NCI-H526 (cell line): Measurements from ENCODE around the gene CD300LB.
"Not testable (repeated sequence)": the region's sequence is repeated elsewhere in the genome, so short reads cannot be mapped to it uniquely, and the experiment has no call there.

Experiments used
- DNase-seq, 2 experiments: peaks; one replicate each; lab custom pipeline; 2025; lab: John Stamatoyannopoulos, UW

The CD300LB gene

DNA sequence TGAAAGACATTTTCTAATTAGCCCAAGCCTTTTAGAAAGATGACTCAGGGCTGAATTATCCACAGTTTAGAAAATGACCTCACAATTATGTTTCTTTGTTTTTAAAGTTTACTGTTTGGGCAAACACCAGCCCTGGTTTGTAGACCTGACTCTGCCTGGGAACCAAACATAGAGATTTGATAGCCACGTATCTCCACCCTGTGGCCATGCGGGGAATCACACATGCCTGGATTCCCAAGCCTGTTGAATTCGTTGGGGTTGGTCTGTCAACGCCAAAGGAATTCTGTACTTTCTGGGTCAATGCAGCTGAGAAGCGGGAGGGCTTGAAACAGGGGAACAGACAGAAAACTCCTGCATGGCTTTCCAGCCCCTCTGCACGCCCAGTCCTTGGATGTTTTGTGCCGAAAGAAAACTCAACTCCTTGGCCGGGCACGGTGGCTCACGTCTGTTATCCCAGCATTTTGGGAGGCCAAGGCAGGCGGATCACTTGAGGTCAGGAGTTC is 37.9 kb downstream of the CD300LB start:
- DNase-seq: peak; percentile 30 to 84

- DNase-seq: no peak
Measured at GRCh38 chr17:74491626-74492025, 39.6 kb downstream of the CD300LB start.

- no peak for DNase-seq
Measured at GRCh38 chr17:74490716-74491115, 40.6 kb downstream of the CD300LB start.

DNA sequence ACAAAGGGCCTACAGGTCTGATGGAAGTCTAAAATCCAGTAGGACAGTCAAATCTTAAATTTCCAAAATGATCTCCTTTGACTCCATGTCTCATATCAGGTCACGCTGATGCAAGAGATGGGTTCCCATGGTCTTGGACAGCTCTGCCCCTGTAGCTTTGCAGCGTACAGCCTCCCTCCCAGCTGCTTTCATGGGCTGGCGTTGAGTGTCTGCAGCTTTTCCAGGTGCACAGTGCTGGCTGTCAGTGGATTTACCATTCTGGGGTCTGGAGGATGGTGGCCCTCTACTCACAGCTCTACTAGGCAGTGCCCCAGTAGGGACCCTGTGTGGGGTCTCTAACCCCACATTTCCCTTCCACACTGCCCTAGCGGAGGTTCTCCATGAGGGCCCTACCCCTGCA is 43.0 kb downstream of the CD300LB start:
- DNase-seq: not testable (repeated sequence)

GRCh38 chr17:74485841-74486240 is 45.4 kb downstream of the CD300LB start:
- DNase-seq: no peak

GRCh38 chr17:74485022-74485743 is 46.1 kb downstream of the CD300LB start:
- DNase-seq: no peak

DNA sequence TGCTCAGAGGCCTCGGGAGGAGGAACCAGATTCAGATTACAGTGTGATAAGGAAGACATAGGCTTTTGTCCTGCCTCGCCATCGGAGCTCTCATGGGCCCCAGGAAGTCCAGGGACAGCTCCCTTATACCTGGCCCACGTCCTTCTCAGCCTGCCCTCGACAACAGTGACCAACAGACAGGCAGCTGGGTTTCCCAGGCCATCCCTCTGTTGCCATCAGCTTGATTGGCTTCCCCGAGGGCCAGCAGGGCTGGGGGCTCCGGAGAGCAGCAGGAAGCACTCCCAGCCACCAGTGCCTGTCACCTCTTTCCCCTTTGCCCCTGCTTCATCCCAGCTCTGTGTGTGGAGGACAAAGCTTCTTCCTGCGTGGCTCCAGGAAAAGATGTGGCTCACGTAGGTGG is 47.2 kb downstream of the CD300LB start:
- no peak for DNase-seq

- no peak for DNase-seq
Measured at GRCh38 chr17:74481621-74482020, 49.7 kb downstream of the CD300LB start.

GRCh38 chr17:74480290-74480689 is 51.0 kb downstream of the CD300LB start:
- no peak for DNase-seq

- DNase-seq: no peak
Measured at GRCh38 chr17:74478420-74479100, 52.7 kb downstream of the CD300LB start.

- no peak for DNase-seq
Measured at GRCh38 chr17:74477411-74477810, 53.9 kb downstream of the CD300LB start.

GRCh38 chr17:74475189-74475588 is 56.1 kb downstream of the CD300LB start:
- no peak for DNase-seq

- no peak for DNase-seq
Measured at GRCh38 chr17:74474043-74474792, 57.1 kb downstream of the CD300LB start.

GRCh38 chr17:74473294-74473693 is 58.0 kb downstream of the CD300LB start:
- no peak for DNase-seq

- DNase-seq: no peak
Measured at GRCh38 chr17:74472890-74473289, 58.4 kb downstream of the CD300LB start.

DNA sequence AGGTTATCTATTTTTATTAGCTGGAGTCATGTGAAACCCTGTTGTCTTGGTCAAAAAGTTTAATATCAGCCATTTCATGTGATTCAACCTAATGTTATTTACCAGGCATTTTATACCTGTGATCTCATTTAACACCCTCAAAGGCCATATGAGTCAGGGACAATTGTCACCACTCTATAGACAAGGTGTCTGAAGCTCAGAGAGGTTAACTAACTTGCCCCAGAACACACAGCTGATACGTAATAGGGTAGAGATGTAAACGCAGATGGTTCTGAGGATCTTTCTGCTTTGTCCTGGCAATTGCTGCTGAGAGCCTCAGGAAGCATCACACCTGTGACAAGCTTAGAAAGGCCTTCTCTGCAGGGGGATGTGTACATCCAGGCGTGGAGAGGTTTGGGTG is 59.9 kb downstream of the CD300LB start:
- DNase-seq: no peak
